ENCODE measurements around the gene SLC13A4.
A peak's percentile ranks its signal among the peaks of the same experiment; 100 is the strongest.
"Not testable (repeated sequence)": the region's sequence is repeated elsewhere in the genome, so short reads cannot be mapped to it uniquely, and the experiment has no call there.

The SLC13A4 gene

GRCh38 chr7:135678612-135679575, 49.1 kb downstream of the SLC13A4 start:
- no peak overlapping the region for H3K4me3 ChIP-seq (replicated peaks; ENCODE audit: low read depth, low read length)
- no peak for TF ChIP-seq CTCF (IDR thresholded peaks at IDR 0.05; ENCODE audit: low read length, missing control alignments)
- DNase-seq (ENCODE audit: low read depth), result peak; percentile 70

GRCh38 chr7:135673360-135673706, 54.7 kb downstream of the SLC13A4 start:
- peak; percentile 78 for DNase-seq (ENCODE audit: low read depth)
- H3K4me3 ChIP-seq (replicated peaks; ENCODE audit: low read depth, low read length), result no peak overlapping the region
- TF ChIP-seq CTCF (IDR thresholded peaks at IDR 0.05; ENCODE audit: low read length, missing control alignments), result no peak

- H3K4me3 ChIP-seq (replicated peaks; ENCODE audit: low read depth, low read length), result no peak overlapping the region
- DNase-seq (ENCODE audit: low read depth), result peak; percentile 89
- TF ChIP-seq CTCF (IDR thresholded peaks at IDR 0.05; ENCODE audit: low read length, missing control alignments), result peak; percentile 91
These were observed 55.2 kb downstream of the SLC13A4 start for GRCh38 chr7:135672560-135673359.

GRCh38 chr7:135670179-135670578, 57.8 kb downstream of the SLC13A4 start:
- no peak overlapping the region for H3K4me3 ChIP-seq (replicated peaks; ENCODE audit: low read depth, low read length)
- TF ChIP-seq CTCF (IDR thresholded peaks at IDR 0.05; ENCODE audit: low read length, missing control alignments), result no peak
- peak; percentile 62 for DNase-seq (ENCODE audit: low read depth)

- DNase-seq (ENCODE audit: low read depth), result no peak
- no peak overlapping the region for H3K4me3 ChIP-seq (replicated peaks; ENCODE audit: low read depth, low read length)
- no peak for TF ChIP-seq CTCF (IDR thresholded peaks at IDR 0.05; ENCODE audit: low read length, missing control alignments)
These were observed 58.2 kb downstream of the SLC13A4 start for GRCh38 chr7:135669774-135670173.

GRCh38 chr7:135668852-135669395, 59.1 kb downstream of the SLC13A4 start:
- DNase-seq (ENCODE audit: low read depth); H3K4me3 ChIP-seq (replicated peaks; ENCODE audit: low read depth, low read length): not testable (repeated sequence)

GRCh38 chr7:135667626-135668025, 60.4 kb downstream of the SLC13A4 start:
- not testable (repeated sequence) for H3K4me3 ChIP-seq (replicated peaks; ENCODE audit: low read depth, low read length); DNase-seq (ENCODE audit: low read depth)
